ENCODE measurements around the gene YBEY. TPM values are rescaled to one million over a fixed set of nuclear protein-coding genes. Genes with fewer than 3 reads are reported as not detected.

YBEY gene
- total RNA-seq, 2 experiments from 2014 or later = 18.3 to 23.5 TPM

DNA sequence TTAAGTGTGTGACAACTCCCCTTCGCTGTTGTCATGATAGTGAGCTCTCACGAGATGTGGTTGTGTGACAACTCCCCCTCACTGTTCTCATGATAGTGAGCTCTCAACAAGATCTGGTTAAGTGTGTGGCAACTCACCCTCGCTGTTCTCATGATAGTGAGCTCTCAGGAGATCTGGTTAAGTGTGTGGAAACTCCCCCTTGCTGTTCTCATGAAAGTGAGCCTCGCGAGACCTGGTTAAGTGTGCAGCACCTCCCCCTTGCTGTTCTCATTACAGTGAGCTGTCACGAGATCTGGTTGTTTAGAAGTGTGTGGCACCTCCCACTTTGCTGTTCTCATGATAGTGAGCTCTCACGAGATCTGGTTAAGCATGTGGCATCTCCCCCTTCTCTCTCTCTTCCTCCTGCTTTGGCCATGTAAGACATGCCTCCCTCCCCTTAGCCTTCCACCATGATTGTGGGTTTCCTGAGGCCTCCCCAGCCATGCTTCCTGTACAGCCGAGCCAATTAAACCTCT, 32.5 kb upstream of the YBEY start:
- no TSS peak for BruUV-seq (replicated peaks)
- CTCF ChIA-PET (ENCODE audit: unreplicated experiment) = interaction anchor here (0.6 kb wide), 1 partner anchor 27 kb away, joined by 3 read pairs; no protein-coding TSS in a partner anchor
- H3K79me2 ChIP-seq (ENCODE audit: insufficient read depth, low read depth, low read length) = no peaks in the 10 kb centered on the region
- no peaks in the 10 kb centered on the region for H3K9me3 ChIP-seq (ENCODE audit: low read length)
- no peaks in the 10 kb centered on the region for H4K20me1 ChIP-seq (ENCODE audit: insufficient read depth, low read length)
- intact Hi-C loops (cut with micrococcal nuclease; ENCODE audit: unreplicated experiment) = no loop called here
- H3K9me2 ChIP-seq (ENCODE audit: insufficient read depth, low read length) = no peaks in the 10 kb centered on the region
- no peak for TF ChIP-seq EZH2phosphoT487 (IDR thresholded peaks at IDR 0.05; ENCODE audit: borderline replicate concordance, low read depth, low read length)
- TF ChIP-seq, protein P1, sequence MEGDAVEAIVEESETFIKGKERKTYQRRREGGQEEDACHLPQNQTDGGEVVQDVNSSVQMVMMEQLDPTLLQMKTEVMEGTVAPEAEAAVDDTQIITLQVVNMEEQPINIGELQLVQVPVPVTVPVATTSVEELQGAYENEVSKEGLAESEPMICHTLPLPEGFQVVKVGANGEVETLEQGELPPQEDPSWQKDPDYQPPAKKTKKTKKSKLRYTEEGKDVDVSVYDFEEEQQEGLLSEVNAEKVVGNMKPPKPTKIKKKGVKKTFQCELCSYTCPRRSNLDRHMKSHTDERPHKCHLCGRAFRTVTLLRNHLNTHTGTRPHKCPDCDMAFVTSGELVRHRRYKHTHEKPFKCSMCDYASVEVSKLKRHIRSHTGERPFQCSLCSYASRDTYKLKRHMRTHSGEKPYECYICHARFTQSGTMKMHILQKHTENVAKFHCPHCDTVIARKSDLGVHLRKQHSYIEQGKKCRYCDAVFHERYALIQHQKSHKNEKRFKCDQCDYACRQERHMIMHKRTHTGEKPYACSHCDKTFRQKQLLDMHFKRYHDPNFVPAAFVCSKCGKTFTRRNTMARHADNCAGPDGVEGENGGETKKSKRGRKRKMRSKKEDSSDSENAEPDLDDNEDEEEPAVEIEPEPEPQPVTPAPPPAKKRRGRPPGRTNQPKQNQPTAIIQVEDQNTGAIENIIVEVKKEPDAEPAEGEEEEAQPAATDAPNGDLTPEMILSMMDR (conservative IDR thresholded peaks at IDR 0.05; ENCODE audit: low read length) = no peak
- no peak overlapping the region for H2AFZ ChIP-seq (ENCODE audit: low read length)
- H3K4me1 ChIP-seq (ENCODE audit: insufficient read depth, low read length, poor library complexity, severe bottlenecking) = peaks cover 40% of the 10 kb centered on the region
- 0 out of 2 replicates have a peak overlapping the region, but pooled peaks have one; percentile 7 for H3K4me2 ChIP-seq (ENCODE audit: low read length)
- DNase-seq (ENCODE audit: low spot score) = peak; percentile 53
- peaks cover 94% of the 10 kb centered on the region for H3K36me3 ChIP-seq (ENCODE audit: insufficient read depth, low read length)
- peak overlapping the region; percentile 47 for H3K27ac ChIP-seq (ENCODE audit: low read depth, low read length, poor library complexity, severe bottlenecking)
- POLR2A ChIA-PET = interaction anchor here (0.6 to 0.9 kb wide), 2 partner anchors 103 to 170 kb away, joined by 3 to 4 read pairs; no protein-coding TSS in a partner anchor
- H3K4me3 ChIP-seq (ENCODE audit: low read depth, low read length, poor library complexity, severe bottlenecking) = peak overlapping the region; percentile 9

DNA sequence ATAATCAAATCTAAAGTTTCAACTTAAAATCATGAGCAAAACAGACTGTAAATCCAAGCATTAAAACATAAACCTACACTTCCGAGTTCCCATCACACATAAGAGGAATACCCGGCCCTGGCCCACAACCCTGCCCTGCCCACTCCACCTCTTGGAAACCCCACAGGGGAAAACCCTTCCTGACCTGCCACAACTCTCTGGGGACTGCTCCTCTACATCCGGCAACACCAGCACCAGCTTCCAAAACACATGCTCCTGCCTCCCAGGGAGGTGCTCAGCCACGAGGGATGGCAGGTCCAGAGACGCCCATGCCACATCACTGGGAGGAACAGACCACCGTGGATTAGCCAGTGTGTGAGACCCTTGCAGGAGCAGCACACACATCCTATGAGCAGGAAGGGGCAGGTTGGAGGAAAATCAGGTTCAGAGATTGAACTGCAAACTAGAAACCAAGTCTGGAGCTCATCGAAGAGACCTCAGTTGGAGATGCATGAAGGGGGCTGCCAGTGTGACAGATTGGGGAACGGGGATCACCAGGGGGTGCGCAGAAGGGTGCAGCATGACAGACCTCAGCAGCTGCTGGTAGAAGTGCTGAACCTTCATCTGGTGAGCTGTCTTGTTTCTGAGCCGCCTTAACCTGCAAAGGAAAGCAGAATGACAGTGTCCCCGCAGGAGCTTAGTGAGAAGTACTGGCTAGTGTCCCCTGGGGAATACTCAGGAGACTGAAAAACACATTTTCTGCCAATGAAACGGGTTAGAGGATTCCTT, 31.8 kb upstream of the YBEY start:
- Histone ChIP-seq H3K9me2 (ENCODE audit: insufficient read depth, low read length) (no peaks in the 10 kb centered on the region), H3K4me1 (ENCODE audit: insufficient read depth, low read length, poor library complexity, severe bottlenecking) (peaks cover 40% of the 10 kb centered on the region), H3K27ac (ENCODE audit: low read depth, low read length, poor library complexity, severe bottlenecking) (peak overlapping the region; percentile 47), H3K79me2 (ENCODE audit: insufficient read depth, low read depth, low read length) (no peaks in the 10 kb centered on the region), H3K4me3 (ENCODE audit: low read depth, low read length, poor library complexity, severe bottlenecking) (peak overlapping the region; percentile 9), H2AFZ (ENCODE audit: low read length) (no peak overlapping the region), H3K9me3 (ENCODE audit: low read length) (no peaks in the 10 kb centered on the region), H4K20me1 (ENCODE audit: insufficient read depth, low read length) (no peaks in the 10 kb centered on the region), H3K36me3 (ENCODE audit: insufficient read depth, low read length) (peaks cover 91% of the 10 kb centered on the region), H3K4me2 (ENCODE audit: low read length) (0 out of 2 replicates have a peak overlapping the region, but pooled peaks have one; percentile 7)
- TF ChIP-seq EZH2phosphoT487 (IDR thresholded peaks at IDR 0.05; ENCODE audit: borderline replicate concordance, low read depth, low read length) = no peak
- TF ChIP-seq, protein P1 (conservative IDR thresholded peaks at IDR 0.05; ENCODE audit: low read length) = no peak
- peak; percentile 22 for DNase-seq (ENCODE audit: low spot score)
- ChIA-PET CTCF (ENCODE audit: unreplicated experiment) (no interaction called here), POLR2A (interaction anchor here (0.9 kb wide), 1 partner anchor 103 kb away, joined by 4 read pairs; no protein-coding TSS in a partner anchor)
- intact Hi-C loops (cut with micrococcal nuclease; ENCODE audit: unreplicated experiment) = no loop called here
- no TSS peak for BruUV-seq (replicated peaks)

DNA sequence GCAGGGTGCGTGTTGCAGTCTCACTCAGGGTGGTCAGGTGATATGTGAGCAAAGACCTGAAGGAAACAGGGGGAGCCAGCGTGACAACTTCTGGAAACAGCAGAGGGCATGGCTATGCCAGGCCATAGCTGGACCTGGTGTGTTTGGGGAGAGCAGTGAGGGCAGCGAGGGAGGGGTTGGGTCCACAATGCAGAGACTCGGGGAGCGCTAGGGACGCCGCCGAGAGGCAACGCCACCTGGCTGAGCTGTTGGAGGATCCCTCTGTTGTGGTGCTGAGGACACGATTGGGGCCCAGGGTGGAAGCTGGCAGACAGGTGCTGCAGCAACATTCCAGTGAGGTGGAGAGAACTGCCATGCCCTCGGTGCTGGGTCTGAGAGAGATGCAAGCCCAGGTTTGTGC, 31.0 kb upstream of the YBEY start:
- no peaks in the 10 kb centered on the region for H3K9me2 ChIP-seq (ENCODE audit: insufficient read depth, low read length)
- no peaks in the 10 kb centered on the region for H4K20me1 ChIP-seq (ENCODE audit: insufficient read depth, low read length)
- BruUV-seq (replicated peaks) = no TSS peak
- DNase-seq (ENCODE audit: low spot score) = no peak
- no peak overlapping the region for H2AFZ ChIP-seq (ENCODE audit: low read length)
- ChIA-PET CTCF (ENCODE audit: unreplicated experiment) (no interaction called here), POLR2A (no interaction called here)
- no peak overlapping the region for H3K27ac ChIP-seq (ENCODE audit: low read depth, low read length, poor library complexity, severe bottlenecking)
- no peak overlapping the region for H3K4me2 ChIP-seq (ENCODE audit: low read length)
- H3K36me3 ChIP-seq (ENCODE audit: insufficient read depth, low read length) = peaks cover 87% of the 10 kb centered on the region
- no peak for TF ChIP-seq EZH2phosphoT487 (IDR thresholded peaks at IDR 0.05; ENCODE audit: borderline replicate concordance, low read depth, low read length)
- TF ChIP-seq, protein P1 (conservative IDR thresholded peaks at IDR 0.05; ENCODE audit: low read length) = no peak
- intact Hi-C loops (cut with micrococcal nuclease; ENCODE audit: unreplicated experiment) = no loop called here
- H3K4me1 ChIP-seq (ENCODE audit: insufficient read depth, low read length, poor library complexity, severe bottlenecking) = peaks cover 33% of the 10 kb centered on the region
- H3K9me3 ChIP-seq (ENCODE audit: low read length) = no peaks in the 10 kb centered on the region
- no peak overlapping the region for H3K4me3 ChIP-seq (ENCODE audit: low read depth, low read length, poor library complexity, severe bottlenecking)
- no peaks in the 10 kb centered on the region for H3K79me2 ChIP-seq (ENCODE audit: insufficient read depth, low read depth, low read length)
